GM10847 (cell line): Measurements from ENCODE around the gene CELSR1.

Experiments used
- POLR2A ChIP-seq: IDR thresholded peaks from 2 replicates; pipeline ENCODE4 v1.6.1; 2011; ENCODE audit not compliant: insufficient read length; ENCODE audit errors: extremely low read depth

CELSR1 gene

GRCh38 chr22:46473021-46473779 is 64.2 kb downstream of the CELSR1 start:
- TF ChIP-seq POLR2A = no peak

DNA sequence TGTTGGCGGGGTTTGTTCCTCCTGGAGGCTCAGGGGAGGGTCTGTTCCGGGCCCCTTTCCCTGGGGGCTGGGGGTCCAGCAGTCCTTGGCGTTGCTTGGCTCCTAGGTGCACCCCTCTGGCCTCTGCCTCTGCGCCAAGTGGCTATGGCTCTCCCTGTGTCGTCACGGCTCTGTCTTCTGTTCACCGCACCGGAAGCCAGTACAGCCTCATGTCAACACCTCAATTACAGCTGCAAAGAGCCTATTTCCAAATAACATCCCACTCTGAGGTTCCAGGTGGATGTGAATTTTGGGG is 64.8 kb downstream of the CELSR1 start:
- no peak for TF ChIP-seq POLR2A

DNA sequence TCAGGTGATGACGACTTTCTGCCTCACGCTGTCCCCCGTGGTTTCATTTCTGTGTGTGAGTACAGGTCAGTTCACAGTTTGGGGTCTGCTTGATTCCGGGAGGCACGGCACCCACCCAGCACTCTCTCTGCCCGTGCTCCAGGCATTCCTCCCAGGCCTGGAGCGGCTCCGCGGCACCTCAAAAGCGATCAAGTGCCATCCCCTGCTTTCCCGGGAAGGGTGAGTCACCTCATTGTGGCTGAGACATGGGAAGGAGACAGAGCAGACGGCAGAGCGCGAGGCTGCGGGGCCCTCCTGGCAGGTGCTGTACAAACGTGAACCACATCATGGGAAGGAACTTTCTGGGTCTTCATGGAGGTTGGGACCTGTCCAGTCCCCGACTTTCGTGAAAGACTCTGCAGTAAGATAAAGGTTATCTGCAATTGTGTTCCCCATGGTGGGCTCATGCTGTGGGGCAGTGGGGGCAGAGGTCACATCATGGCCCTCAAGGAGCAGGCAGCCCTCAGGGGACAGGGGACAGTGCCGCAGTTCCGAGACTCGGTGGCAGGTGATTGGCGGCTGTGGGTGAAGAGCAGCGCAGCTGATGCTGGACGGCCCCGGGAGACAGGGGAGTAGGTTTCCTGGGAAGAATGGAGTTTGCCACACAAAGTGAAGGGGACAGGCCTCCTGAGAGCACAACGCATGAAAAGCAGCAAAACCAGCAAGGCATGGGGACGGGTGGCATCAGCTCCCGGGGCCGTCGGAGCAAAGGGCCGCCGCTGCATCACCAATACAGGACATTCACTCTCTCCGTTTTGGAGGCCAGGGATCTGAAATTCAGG is 65.3 kb downstream of the CELSR1 start:
- TF ChIP-seq POLR2A = no peak

DNA sequence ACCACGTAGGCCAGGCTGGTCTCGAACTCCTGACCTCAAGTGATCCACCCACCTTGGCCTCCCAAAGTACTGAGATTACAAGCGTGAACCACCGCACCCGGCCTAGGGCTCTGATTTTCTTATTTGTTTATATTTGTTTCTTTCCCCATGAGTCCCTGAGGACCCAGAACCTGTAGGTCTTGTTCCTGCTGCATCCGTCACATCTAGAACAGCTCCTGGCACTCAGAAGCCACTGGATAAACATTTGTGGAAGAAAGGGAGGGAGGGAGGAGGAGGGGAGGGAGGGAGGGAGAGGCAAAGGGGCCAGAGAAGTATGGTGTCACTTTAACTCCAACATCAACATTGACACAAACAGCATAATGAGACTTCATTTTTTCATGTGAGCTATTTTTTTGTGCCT is 67.7 kb downstream of the CELSR1 start:
- TF ChIP-seq POLR2A = no peak

- no peak for TF ChIP-seq POLR2A
Observed at GRCh38 chr22:46467006-46467405, 70.4 kb downstream of the CELSR1 start.

DNA sequence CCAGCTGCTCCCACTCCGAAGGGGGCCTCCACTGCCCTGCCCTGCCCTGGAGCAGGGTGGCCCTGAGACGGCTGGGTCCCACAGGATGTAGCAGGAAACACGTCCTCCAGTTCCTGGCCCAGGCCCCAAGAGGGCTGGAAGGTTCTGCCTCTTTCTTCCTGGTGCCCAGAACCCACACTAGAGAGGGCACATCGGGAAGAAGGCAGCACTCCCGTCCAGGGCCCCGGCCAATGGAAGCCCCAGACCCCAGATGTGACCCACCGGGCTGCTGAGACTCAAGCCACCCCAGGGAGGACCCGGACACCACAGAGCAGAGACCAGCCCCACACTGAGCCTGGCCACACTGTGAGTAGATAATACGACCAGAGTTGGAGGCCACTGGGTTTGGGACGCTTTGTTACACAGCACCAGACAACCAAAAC is 71.2 kb downstream of the CELSR1 start:
- no peak for TF ChIP-seq POLR2A

- TF ChIP-seq POLR2A = no peak
Observed at GRCh38 chr22:46465793-46466192, 71.6 kb downstream of the CELSR1 start.

GRCh38 chr22:46465345-46465720 is 72.1 kb downstream of the CELSR1 start:
- TF ChIP-seq POLR2A = no peak

DNA sequence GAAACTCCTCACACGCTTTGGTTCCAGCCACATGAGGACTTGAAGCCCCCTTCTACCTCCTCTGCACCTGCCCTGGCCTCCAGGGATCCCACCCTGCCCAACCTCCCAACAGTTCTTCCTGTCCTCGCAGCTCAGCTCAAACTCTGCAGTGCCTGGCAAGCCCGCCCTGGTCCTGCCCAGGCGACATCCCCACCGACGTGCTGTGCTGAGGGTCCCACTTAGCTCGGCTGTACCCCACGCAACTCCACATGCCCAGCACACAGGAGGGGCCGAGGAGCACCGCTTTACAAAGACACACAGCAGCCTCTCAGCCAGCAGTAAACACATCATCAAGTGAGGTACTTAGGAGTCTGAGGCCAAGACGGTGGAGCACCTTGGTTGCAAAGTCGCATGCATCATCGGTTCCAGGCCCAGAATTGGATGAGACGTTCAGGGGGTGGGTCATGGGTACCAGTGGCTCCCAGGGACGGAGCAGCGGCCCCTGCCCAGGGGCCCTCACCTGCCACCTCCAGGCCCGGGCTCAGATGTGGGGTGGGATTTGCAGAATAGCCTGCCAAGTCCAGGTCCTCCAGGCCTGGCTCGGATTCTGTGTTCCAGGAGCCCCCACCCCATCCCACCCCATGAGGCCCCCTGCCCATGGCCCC is 72.6 kb downstream of the CELSR1 start:
- no peak for TF ChIP-seq POLR2A

DNA sequence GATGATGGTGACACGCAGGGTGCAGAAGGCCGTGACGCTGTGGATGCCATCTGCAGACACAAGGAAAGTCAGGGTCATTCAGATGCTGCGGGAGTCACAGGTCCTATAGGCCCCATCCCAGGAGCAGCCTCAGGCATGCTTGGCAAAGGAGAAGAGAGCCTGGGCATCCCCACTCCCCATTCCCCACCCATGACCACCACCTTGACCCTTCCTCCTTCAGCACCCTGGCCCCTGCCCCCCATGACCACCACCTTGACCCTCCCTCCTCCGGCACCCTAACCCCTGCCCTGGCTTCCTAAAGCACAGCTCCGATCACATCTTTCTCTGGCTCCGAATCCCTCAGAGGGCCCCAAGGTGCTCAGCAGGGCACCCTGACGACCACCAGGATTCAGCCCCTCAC is 73.1 kb downstream of the CELSR1 start:
- TF ChIP-seq POLR2A = no peak

DNA sequence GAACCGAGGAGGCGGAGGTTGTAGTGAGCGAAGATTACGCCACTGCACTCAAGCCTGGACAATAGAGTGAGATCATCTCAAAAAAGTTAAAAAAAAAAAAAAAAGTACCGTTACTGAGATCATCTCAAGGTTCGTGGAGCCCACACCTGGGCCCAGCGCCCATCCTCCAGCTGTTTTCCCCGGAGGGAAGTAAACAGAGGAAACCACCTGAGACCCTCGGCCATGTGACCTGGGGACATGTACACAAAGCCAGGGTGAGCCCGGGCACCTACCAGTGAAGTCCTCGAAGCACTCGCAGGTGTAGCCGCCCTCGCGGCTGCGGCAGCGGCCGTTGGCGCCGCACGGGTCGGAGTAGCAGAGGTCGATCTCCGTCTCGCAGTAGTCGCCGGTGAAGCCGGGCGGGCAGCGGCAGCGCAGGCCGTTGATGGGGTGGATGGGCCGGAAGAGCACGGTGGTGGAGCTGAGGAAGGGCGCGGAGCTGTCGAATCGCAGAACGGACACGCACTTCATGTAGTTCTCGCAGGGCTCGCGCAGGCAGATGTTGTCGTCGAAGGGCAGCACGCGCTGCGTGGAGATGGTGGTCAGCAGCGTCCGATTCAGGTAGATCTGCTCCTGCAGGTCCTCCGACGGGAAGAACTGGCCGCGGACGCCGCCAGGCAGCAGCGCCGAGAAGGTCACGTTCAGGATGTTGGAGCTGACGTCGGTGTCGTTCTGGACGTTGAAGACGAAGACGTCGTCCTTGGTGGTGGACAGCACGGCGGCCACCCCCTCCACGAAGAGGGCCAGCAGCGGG is 73.8 kb downstream of the CELSR1 start:
- no peak for TF ChIP-seq POLR2A

DNA sequence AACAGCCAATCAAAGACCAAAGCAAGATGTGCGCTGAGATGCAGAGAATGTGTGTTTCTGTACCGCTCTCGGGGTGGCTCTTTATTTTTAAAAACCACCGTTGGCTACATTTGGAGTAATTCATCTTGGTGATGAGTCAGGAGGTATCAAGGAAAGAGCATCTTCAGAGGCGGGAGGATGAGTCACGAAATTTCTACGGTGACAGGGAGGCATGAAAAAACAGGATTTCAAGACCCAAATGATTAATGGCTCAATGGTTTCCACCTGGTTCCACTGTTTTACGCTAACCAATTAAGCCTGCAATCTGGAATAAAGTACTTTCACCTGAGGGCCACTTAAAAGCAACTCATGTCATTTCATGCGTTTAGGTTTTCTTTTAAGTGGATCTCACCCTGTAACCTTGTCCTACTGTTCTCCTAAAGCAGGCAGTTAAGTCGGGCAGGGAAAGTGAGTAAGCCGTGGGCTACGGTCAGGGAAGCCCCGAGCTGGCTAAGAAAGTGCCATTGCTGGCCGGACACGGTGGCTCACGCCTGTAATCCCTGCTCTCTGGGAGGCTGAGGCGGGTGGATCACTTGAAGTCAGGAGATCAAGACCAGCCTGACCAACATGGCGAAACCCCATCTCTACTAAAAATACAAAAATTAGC is 74.6 kb downstream of the CELSR1 start:
- no peak for TF ChIP-seq POLR2A

GRCh38 chr22:46461566-46462180 is 75.7 kb downstream of the CELSR1 start:
- TF ChIP-seq POLR2A = no peak

DNA sequence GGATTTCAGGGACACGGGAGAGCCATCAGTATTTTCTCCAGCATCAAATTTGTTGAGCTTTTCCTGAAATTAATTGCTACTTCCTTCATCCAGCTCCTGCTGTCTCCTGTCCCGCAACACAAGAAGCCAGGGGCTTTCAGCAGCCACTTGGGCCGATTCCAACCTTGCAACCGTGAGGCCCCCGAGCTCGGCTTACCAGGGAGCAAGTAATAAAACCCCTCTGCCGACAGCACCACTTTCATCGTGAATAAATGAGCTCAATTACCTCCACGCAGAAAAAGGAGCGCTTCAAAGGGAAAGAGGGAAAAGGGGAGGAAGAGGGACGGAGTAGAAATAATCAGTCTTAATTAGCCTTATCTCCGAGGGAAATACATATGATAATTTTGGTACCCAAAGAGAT is 76.6 kb downstream of the CELSR1 start:
- TF ChIP-seq POLR2A = no peak
